T follicular helper cell (primary cell): ENCODE data around the gene RPUSD2.
"Not testable (repeated sequence)": the region's sequence is repeated elsewhere in the genome, so short reads cannot be mapped to it uniquely, and the experiment has no call there.

ENCODE experiments used
- DNase-seq: peaks from one replicate; pipeline ENCODE4 v3.0.0-alpha.2; 2020; ENCODE audit warnings: low read depth

Gene RPUSD2

GRCh38 chr15:40565333-40566238, 3.5 kb upstream of the RPUSD2 start:
- no peak for DNase-seq

DNA sequence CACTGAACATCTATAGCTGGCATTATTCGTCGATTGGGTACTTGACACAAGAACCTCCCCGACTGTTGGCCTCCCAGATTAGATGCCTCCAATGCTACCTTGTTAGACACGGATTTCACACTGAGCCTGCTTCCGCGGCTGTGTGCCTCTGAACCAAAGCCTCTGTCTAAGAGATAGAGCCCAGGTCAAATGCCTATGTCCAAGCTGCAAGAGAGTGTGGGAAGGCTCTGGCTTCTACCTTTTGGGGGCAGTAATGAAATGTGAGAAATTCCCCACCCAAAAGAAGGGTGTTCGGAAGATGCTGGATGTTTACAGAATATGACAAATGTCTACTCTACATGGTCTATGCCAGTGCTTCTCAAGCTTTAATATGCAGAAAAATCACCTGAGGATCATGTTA, 2.0 kb upstream of the RPUSD2 start:
- no peak for DNase-seq

- no peak for DNase-seq
Measured at GRCh38 chr15:40575113-40575512, 6.0 kb downstream of the RPUSD2 start.

DNA sequence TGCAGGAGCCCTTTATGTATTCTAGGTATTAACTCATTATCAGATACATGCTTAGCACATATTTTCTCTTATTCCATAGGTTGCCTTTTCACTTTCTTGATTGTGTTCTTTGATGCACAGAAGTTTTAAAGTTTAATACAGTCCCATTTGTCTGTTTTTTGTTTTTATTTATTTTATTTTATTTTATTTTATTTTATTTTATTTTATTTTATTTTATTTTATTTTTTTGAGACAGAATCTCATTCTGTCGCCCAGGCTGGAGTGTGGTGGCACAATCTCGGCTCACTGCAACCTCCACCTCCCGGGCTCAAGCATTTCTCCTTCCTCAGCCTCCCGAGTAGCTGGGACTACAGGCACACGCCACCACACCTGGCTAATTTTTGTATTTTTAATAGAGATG, 7.8 kb downstream of the RPUSD2 start:
- DNase-seq = not testable (repeated sequence)

- no peak for DNase-seq
Measured at GRCh38 chr15:40578892-40579291, 9.8 kb downstream of the RPUSD2 start.

GRCh38 chr15:40581796-40582195, 12.7 kb downstream of the RPUSD2 start:
- not testable (repeated sequence) for DNase-seq

- DNase-seq = no peak
Measured at GRCh38 chr15:40582726-40583246, 13.7 kb downstream of the RPUSD2 start.

GRCh38 chr15:40584191-40584590, 15.1 kb downstream of the RPUSD2 start:
- DNase-seq = no peak

DNA sequence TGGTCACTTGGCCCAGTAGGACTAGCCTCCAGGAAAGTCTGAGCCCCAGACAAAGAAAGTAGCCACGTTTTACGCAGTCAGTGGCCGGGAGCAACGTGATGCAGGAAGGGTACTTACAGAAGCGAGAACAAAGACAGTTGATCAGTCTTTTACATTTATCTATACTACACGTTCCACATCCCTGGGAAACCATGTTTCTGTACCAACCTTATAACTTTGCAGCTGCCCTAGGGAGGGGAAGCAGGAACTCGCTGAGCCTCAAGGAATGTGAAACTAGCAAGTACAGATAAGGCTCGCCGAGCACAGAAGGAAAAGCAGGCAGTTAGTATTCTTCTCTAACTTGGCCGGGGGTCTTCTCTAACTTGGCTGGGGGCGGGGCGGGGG, 21.6 kb downstream of the RPUSD2 start:
- DNase-seq = no peak

DNA sequence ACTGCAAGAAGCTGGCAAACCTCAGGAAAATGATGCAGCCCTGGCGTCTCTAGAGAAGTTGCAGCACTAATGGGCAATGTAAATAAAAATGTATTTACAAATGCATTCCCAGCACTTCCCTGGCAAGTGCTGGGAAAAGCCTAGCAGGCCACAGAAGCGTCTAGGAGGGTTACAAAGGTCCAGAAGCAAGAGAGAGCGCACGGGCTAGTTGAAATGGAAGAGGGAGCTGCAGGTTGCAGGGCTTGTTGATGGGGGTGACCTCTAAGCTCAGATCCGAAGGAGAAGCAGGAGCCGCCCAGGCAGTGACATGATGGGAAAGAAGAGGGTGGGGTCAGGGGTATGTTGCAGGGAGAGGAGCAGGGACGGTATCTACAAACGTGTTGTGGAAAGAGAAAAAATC, 22.3 kb downstream of the RPUSD2 start:
- no peak for DNase-seq

DNA sequence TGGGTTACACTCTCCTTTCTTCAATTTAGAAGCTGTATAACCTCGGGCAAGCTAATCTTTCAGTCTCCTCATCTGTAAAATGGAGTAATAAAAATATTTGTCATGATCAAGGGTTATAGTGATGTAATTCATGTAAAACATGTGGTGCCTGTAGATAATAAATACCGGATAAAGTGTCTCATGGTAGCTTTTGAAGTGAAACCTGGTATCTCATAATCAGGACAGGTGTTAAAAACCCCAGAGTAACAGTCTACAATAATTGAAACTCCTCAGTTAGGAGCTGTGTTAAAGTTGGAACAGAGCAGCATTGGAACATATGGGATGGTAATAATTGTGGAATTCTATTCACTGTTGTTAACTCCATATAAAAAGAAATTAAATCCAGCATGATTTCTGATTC, 24.1 kb downstream of the RPUSD2 start:
- no peak for DNase-seq

DNA sequence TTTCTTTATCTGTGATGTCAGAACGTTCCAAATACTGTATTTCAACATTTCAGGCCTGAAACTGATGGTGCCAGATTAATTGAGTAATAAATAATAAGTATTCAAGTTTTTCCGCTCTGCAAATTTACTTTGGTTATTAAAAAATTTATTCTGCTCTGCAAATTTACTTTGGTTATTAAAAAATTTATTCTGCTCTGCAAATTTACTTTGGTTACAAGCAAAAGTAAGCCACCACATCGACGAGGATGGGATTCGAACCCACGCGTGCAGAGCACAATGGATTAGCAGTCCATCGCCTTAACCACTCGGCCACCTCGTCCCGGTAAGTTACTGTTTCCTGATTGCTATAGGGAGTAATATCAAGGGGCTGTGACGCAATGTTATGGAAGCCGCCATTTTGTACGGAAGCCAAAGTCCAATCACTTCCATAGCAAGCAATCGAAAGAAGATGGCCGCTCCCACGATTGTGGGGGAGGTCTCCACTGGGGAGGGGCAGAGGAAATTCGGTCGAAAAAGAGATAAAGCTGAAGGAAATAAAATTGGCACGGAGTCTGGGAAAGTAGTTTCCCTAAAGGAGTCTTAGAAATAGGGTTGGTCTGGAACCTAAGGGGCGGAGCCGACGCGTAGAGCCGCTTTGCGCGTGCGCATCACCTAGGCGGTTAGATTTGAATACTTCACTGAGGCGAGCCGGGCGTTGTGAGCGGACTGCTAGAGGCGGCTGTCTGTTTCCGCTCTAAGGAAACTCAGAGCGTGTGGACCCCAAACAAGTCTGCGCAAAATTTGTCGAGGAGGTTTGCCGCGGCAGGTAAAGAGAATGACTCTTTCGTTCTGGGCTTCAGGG, 24.7 kb downstream of the RPUSD2 start, which contains the start of gene KNL1:
Gene KNL1 (plus strand): TSS at position 662 of the 841 bp plus-strand sequence. CDS start 8,683 bp downstream, outside the sequence.
- DNase-seq = peak; percentile 76

- no peak for DNase-seq
Measured at GRCh38 chr15:40594429-40594836, 25.3 kb downstream of the RPUSD2 start.

DNA sequence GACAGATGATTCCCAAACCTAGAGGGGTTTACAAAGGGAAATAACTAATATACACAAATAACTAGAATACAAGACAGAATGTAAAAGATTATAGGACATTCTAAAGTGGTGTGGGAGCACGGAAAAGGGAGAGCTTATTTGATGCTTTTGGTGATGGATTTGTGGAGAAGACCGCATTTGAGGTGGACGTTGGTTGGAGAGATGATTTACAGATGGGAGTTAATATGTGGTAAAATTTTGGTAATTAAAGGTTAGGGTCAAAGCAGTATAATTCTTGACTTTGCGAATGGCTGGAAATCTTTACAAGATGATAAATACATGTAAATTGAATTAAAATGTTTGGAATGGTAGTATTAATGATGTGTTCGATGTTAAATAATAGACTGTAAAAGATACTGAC, 26.1 kb downstream of the RPUSD2 start:
- DNase-seq = no peak

- DNase-seq = no peak
Measured at GRCh38 chr15:40595773-40596172, 26.7 kb downstream of the RPUSD2 start.

- DNase-seq = no peak
Measured at GRCh38 chr15:40597024-40597423, 27.9 kb downstream of the RPUSD2 start.

DNA sequence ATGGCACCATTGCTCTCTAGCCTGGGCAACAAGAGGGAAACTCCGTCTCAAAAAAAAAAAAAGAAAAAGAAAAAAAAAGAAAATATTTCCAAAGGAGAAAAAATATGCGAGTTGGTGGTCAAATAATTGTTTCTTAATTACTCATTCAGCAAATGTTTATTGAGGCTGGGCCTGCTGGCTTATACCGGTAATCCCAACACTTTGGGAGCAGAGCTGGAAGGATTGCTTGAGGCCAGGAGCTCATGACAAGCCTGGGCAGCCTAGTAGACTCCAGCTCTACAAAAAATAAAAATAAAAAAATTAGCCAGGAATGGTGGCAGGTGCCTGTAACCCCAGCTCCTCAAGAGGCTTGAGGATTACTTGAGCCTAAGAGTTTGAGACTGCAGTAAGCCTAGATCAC, 29.0 kb downstream of the RPUSD2 start:
- DNase-seq = no peak

DNA sequence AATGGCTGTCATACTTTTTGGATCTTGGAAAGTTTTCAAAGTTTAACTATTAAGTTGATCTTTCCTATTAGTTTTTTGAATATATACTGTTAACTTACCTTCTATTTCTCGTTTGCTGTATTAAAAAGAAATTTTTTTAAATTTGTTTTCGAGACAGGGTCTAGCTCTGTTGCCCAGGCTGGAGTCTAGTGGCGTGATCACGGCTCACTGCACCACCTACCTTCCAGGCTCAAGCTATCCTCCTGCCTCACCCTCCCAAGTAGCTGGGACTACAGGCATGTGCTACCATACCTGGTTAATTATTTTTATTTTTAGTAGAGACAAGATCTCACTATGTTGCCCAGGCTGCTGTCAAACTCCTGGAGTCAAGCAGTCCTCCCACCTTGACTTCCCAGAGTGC, 29.6 kb downstream of the RPUSD2 start:
- no peak for DNase-seq

GRCh38 chr15:40600956-40601355, 31.9 kb downstream of the RPUSD2 start:
- DNase-seq = no peak

- DNase-seq = no peak
Measured at GRCh38 chr15:40603935-40604334, 34.8 kb downstream of the RPUSD2 start.

- DNase-seq = no peak
Measured at GRCh38 chr15:40613080-40613479, 44.0 kb downstream of the RPUSD2 start.

DNA sequence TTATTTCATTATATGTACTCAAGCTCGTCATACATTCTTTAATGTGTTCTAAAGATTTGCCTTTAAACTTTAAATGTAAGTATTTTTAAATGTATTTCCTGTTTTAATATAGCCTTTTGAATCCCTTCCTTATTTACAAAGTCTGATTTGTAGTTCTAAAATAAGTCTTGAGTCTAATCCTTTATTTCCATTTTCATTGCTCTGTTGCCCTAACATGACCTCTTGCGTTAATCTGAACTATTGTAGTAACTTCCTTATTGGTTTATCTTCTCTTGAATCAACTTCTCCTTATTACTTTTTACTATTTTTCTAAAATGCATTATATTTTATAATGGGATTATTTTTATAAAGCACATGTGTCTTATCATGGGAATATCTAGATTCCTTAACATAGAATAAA, 48.9 kb downstream of the RPUSD2 start:
- no peak for DNase-seq

- DNase-seq = no peak
Measured at GRCh38 chr15:40618906-40619305, 49.8 kb downstream of the RPUSD2 start.
